Raji (cell line): Measurements from ENCODE around the gene PPP2R2B.

ENCODE experiments used
- POLR2A ChIP-seq: IDR thresholded peaks from 2 replicates; pipeline ENCODE4 v1.6.1; 2011; ENCODE audit warnings: low read depth, low read length, control low read depth; ENCODE audit not compliant: insufficient read depth

Gene PPP2R2B

DNA sequence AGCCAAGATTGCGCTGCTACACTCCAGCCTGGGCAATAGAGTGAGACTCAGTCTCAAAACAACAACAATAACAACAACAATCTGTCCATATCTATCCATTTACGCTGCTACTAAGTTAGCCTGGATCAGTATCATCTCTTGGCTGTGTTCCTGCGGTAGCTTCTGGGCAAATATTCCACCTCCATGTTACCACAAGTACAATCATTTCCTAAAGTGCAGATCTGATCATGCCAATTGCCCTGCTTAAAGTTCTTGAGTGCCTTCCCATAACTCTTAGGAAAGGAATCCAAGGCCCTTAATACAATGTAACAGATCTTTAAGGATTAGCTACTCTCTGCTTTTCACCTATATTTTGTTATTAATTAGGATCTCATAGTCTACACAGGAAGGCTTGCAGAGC is 15.4 kb upstream of the PPP2R2B start:
- TF ChIP-seq POLR2A = no peak

DNA sequence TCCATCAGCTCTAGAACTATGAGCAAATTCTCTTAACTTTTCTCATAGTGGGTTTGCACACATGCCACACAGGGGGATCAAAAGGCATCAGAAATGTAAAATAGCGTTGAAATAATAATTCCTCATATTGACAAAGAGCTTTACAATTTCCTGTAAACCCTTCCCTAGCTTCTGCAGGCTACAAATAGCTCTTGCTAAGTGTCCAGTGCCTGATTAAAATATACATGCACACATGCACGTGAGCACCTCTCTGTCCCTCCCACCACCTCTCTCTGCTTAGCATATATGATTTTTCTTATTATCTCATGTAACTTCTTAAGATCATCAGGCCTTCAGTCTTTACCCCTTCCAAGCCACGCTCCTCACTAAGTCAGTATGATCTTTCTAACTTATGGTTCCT is 13.7 kb upstream of the PPP2R2B start:
- no peak for TF ChIP-seq POLR2A

DNA sequence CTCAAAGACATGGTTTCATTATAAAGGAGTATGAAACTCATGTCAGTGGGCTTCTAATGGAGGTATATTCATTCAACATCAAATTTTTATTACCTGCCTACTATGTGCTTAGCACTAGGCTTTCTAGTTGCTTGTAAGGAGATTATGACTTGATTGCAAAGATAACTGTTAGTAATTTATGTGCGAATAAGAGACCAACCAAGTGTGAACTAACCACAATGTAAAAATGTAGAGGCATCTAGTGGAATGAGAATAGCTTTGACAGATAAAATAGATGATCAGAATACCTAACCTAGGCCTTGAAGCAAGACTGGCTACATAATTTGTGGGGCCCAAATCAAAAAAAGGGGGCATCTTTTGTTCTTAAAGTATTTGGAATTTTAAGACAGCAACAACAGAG is 13.0 kb upstream of the PPP2R2B start:
- TF ChIP-seq POLR2A = no peak

DNA sequence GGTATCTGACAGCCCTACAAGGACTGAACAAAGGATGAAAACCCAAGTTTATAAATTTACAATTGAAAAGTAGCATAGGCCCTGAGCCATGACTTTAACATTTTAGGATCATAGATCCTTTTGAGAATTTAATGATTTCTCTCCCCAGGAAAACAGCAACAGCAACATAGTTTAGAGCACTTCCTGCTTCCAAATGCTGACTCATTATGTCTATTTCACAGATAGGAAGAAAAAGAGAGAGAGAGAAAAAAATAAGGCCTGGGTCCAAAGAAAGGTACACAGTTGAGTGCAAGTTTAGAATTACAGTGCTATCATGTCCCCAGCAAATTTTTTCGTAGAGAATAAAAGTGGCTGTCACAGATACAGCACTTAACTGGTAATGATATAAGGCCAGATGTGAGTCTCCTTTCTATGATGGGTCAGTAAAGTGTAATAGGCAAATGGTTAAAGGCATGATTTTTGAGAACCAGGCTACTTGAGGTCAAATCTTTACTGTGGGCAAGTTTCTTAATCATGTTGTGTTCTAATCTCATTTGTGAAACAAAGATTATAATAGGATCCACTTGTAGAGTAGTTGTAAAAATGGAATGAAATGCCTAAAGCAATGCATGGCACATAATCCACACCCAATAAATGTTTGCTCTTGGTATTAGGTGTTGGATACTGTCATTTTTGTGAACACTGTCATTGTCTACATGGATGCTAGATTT is 12.3 kb upstream of the PPP2R2B start:
- no peak for TF ChIP-seq POLR2A

DNA sequence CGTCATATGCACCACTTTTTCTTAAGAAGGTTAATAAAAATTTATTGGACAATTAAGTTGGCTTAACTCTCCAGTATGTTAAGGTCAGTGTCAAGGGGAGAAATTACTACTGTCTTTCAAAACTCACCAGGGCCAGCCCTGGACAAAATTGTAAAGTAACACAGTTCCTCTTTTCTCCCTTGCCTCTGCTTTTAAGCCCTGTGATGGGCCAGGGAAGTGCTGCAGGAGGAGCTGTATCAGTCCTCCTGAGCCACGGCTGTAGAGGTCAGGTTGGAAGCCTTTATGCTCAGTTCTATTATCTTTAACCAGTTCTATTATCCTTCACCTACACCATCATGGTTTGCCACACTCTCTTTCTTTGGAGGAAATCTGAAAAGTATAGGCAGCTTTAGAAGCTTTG is 11.5 kb upstream of the PPP2R2B start:
- no peak for TF ChIP-seq POLR2A

DNA sequence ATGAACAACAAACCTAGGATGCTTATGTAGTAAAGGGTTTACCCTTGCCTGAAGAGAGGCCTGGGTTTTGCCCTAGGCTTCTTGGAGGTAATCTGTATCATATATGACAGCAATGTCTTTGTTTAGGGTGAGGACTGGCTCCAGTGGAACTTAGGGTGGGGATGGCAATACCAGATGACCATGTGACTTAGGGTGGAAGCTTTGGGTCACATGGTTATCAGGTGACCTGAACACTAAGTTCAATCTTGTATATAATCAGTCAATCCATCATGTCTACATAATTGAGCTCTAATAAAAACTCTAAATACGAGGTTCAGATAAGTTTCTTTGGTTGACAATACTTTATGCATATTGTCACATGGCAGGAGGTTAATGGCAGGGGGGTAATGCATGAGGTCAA is 10.6 kb upstream of the PPP2R2B start:
- no peak for TF ChIP-seq POLR2A

DNA sequence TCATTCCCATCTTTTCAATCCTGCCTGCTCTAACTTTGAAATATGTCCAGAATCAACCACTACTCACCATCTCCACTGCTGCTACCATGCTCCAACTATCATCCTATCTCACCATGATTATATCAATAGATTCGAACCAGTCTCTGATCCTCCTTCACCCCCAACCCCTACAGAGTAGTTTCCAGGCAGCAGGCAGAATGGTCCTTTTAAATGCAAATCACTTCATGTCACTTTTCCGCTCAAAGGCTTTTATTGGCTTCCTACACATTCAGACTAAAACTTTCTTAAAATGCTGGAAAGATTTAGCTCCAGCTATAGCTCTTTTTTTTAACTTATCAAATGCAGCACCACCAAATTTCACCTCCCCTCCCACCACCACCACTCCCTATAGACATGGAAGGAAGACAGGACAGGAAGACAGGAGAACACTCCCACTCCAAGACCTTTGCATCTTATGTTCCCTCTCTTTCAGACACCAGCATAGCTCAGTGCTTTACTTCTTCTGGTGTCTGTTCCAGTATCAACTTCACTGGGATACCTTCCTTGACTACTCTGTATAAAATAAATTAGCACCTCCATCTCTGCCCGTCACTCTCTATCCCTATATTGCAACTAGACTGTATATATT is 9.9 kb upstream of the PPP2R2B start:
- TF ChIP-seq POLR2A = no peak

DNA sequence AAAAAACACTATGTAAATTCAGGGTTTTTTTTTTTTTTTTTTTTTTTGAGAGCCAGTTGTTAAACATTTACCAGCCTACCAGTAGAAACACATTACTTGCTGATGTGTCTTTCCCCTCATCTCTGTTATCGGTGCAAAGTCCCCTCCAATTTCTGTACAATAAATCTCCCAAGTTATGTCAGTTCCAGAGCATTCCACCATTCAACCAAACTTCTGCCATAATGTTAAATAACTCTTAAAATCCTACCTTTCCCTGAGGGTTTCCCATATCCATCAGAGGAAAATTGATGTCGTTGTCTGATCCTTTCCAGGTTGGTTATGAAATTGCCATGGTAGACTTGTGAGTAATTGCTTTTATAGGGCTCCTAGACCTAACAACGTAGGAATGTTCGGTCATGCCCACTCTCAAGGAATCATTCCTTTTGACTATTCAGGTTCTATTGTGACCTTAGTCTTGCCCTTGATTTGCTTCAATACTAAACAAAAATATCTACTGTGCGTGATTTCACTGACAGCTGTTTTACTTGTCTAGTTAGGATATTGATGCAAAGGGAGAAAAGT is 5.6 kb upstream of the PPP2R2B start:
- TF ChIP-seq POLR2A = no peak

DNA sequence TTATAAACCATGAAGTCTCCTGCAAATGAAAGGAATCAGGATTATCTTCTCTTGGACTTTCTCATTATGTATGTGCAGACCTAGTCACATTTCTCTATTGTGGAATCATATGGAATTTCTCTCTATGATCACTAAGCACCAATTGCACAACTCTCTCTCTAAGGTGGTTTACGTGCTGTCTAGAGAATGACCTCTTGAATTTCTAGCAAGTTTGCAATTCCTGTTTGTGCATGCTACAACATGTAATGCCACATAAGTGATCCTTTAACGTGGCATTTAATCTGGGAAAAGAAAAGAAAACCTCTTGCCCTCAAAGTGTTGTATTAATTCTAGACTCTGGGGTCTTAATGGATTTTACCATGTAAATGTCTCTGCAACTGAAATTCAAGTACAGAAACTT is 5.0 kb upstream of the PPP2R2B start:
- no peak for TF ChIP-seq POLR2A

DNA sequence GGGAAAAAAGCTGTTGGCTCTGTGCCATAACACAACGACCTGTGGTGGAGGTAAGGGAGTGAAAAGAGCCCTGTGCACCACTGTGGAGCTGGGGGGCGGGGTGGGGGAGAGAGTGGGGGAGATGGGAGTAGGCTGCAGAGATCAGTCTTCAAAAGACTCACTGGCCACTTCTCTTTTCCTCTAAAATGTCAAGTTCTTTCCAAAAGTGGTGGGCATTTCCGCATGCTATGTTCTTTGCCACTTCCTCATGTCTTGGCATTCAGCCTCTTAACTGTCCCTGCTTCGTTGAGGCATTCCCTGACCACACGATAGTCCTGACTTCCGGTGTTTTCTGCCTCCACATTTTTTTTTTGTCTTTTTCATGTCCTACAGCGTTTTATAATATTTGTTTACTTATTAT is 2.4 kb upstream of the PPP2R2B start:
- no peak for TF ChIP-seq POLR2A

DNA sequence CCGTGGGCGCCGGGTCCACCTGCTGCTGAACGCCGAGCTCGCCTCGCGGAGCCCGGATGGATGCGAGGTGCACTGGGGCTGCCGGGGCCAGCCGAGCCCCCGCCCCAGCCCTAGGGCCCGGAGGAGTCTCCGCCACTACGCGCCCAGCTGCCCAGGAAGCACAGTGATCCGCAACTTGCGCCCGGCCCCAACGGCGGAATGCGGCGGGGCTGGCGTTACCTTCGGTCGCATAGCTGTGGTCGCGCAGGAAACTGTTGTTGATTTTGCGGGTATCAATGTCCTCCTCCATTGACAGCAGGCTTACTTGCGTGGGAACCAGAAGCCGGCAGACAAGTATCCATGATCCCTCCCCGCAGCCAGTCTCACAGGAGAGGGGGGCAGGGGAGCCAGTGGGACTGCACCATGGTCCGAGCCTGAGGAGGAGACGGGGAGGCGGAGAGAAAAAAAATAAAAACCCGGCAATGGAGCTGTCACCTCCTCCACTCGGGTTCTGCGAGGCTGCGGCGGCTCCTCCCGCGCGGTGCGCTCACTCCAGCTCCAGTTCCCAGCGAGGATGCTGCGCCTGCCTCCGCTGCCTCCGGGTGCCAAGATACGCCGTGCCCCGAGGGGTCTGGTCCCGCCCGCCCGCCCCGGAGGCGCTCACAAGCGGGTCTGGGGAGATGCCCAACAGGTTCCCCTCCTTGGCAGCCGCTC is 628 bp downstream of the PPP2R2B start:
- no peak for TF ChIP-seq POLR2A

DNA sequence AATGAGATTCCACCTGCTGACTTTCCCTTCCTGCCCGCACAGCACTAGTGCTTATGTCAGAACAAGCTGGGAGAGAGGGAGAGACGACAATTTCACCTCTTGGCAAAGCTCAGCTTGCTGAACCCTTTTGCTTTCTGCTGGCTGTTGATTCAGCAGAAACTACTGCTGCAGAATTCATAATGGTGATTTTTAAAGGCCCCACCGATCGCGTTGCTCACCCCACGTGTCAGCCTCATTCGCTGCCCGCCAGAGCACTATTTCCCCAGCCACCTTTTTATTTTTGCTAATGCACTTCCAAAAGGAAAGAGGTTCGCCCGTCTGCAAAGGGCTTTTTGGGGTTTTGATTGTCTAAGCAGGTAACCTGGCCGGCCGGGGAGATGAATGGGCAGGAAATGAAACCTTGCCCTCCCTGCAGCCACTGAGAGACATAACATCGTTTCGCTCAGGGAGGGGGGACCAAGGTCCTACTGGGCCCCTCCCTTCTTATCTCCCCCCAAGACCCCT is 1.3 kb downstream of the PPP2R2B start:
- no peak for TF ChIP-seq POLR2A

DNA sequence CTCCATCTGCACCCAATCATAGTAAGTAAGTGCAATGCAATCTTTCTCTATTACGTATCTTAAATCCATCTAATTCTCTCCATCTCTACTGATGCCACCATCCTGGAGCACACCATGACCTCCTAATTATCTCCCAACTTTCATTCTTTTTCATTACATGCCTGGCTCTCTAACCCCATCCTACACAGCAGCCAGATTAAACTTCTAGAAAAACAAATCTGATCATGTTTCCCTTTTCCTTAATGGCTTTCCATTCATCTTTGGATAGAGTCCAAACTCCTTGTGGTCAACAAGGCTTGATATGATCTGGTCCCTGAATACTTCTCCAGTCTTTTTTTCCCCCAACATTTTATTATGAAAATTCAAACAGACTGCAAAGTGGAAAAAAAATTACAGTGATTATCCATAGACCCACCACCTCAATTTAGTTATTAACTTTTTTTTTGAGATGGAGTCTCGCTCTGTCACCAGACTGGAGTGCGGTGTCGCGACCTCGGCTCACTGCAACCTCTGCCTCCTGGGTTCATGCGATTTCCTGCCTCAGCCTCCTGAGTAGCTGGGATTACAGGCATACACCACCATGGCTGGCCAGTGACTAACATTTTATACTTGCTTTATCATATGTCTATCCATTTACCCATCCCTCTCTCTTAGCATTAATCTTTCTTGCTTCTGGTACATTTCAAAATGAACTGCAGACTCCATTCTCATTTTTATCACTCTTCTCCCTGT is 5.2 kb downstream of the PPP2R2B start:
- no peak for TF ChIP-seq POLR2A

DNA sequence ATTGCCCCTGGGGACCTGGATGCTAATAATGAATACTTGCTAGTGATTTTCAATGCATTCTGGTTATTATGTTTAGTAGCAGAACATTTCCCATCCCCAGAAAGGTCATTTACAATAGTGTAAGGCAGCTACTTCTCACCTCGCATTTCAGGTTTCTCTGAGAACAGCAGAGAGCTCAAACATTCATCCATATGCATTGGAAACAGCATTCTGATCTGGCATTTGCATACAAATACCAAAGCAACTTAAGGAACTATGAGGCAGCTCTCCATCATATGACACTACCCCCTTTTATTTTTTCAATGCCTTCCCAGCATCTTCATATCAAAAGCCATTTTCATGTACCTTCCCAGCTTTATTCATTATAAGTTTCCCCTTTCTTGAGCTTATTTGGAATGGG is 6.4 kb downstream of the PPP2R2B start:
- TF ChIP-seq POLR2A = no peak
